A673 (cell line): ENCODE measurements around the gene VMO1. TPM values are rescaled to one million over a fixed set of nuclear protein-coding genes. Genes with fewer than 3 reads are reported as not detected.

ENCODE experiments used
- BruUV-seq: library from RNA; stranded (reverse); fragments of 400-500 nt; replicated peaks from 2 replicates; lab custom pipeline; 2021; lab: Mats Ljungman, UMichigan
- CTCF ChIA-PET: fragments of 300-600 bp; sonication (Branson Sonifier 250); formaldehyde crosslinking; loops from one replicate; lab custom pipeline; 2022; ENCODE audit warnings: antibody characterized with exemption; lab: Charles Lee
- POLR2A ChIA-PET: fragments of 300-600 bp; sonication (Branson Sonifier 250); formaldehyde crosslinking; loops from one replicate; lab custom pipeline; 2022; ENCODE audit warnings: antibody characterized with exemption; ENCODE audit not compliant: low non-redundant PET; lab: Charles Lee
- DNase-seq: peaks from one replicate; pipeline ENCODE4 v3.0.0-alpha.2; 2015; ENCODE audit warnings: low spot score
- H3K27ac ChIP-seq: fragments of 200-600 bp; sonication (generic); 2 replicates; pipeline ENCODE4 v1.5.1; 2016; ENCODE audit warnings: mixed run types, low read depth, mild to moderate bottlenecking, mixed read lengths, antibody characterized with exemption, low read length; ENCODE audit not compliant: poor library complexity, severe bottlenecking
- H3K27me3 ChIP-seq: fragments of 200-600 bp; sonication (generic); replicated peaks from 2 replicates; pipeline ENCODE4 v1.6.1; 2017; ENCODE audit warnings: mixed run types, low read depth, mild to moderate bottlenecking, mixed read lengths, antibody characterized with exemption, low read length; ENCODE audit not compliant: insufficient read depth, poor library complexity
- H3K36me3 ChIP-seq: fragments of 200-600 bp; sonication (generic); 2 replicates; pipeline ENCODE4 v1.6.1; 2016; ENCODE audit warnings: mixed run types, mild to moderate bottlenecking, mixed read lengths, antibody characterized with exemption, low read length; ENCODE audit not compliant: insufficient read depth, poor library complexity, severe bottlenecking
- H3K4me1 ChIP-seq: fragments of 200-600 bp; sonication (generic); 2 replicates; pipeline ENCODE4 v1.6.1; 2017; ENCODE audit warnings: mixed run types, mild to moderate bottlenecking, mixed read lengths, antibody characterized with exemption, low read length; ENCODE audit not compliant: insufficient read depth, poor library complexity, severe bottlenecking
- H3K4me3 ChIP-seq: fragments of 200-600 bp; sonication (generic); 2 replicates; pipeline ENCODE4 v1.5.1; 2016; ENCODE audit warnings: low read depth, mixed run types, mild to moderate bottlenecking, mixed read lengths, low read length; ENCODE audit not compliant: poor library complexity, severe bottlenecking
- H3K9me3 ChIP-seq: fragments of 200-600 bp; sonication (generic); 2 replicates; pipeline ENCODE4 v1.6.1; 2016; ENCODE audit warnings: mixed run types, low read depth, mild to moderate bottlenecking, mixed read lengths, antibody characterized with exemption, low read length; ENCODE audit not compliant: poor library complexity, severe bottlenecking
- EZH2 ChIP-seq: fragments of 200-600 bp; sonication (generic); IDR thresholded peaks from 2 replicates; pipeline ENCODE4 v1.6.1; 2017; ENCODE audit warnings: borderline replicate concordance, low read depth, mild to moderate bottlenecking, mixed read lengths, antibody characterized with exemption, low read length; ENCODE audit not compliant: poor library complexity, severe bottlenecking
- intact Hi-C: fragments of 100-400 bp; cut with micrococcal nuclease; formaldehyde crosslinking; loops from one replicate; pipeline ENCODE4 v1.10.0; 2022; ENCODE audit not compliant: unreplicated experiment
- total RNA-seq: library from RNA; stranded (reverse); gene quantifications from 2 replicates; pipeline ENCODE4 v1.2.3, GENCODE V29; 2021
- TF ChIP-seq, protein P1 (sequence below): fragments of 300-800, 200-600 bp; sonication (generic); conservative IDR thresholded peaks from 2 replicates; pipeline ENCODE4 v1.5.1; 2017; ENCODE audit warnings: low read depth, mild to moderate bottlenecking, antibody characterized with exemption, low read length, moderate library complexity, mixed read lengths

VMO1 gene
- total RNA-seq, 1 experiment from 2014 or later = 28.6 TPM

DNA sequence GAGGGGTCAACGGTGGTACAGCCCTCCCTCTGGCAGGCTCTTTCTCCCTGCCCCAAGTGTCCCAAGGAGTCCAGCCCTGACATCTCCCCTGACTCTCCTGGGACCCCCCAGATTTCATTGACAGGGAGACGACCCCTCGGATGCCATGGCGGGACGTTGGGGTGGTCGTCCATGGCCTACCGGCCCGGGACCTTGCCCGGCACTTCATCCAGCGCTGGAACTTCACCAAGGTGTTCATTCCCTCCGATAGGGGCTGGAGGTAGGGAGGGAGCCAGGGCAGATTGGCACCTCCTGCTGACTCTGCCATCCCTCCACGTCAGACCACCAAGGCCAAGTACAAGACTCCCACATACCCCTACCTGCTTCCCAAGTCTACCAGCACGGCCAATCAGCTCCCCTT is 30.7 kb upstream of the VMO1 start:
- no TSS peak for BruUV-seq
- Histone ChIP-seq H3K27ac (no peak overlapping the region), H3K27me3 (no peaks in the 10 kb centered on the region), H3K4me1 (no peaks in the 10 kb centered on the region), H3K9me3 (no peaks in the 10 kb centered on the region), H3K36me3 (no peaks in the 10 kb centered on the region), H3K4me3 (no peak overlapping the region)
- no peak for TF ChIP-seq EZH2
- TF ChIP-seq, protein P1, sequence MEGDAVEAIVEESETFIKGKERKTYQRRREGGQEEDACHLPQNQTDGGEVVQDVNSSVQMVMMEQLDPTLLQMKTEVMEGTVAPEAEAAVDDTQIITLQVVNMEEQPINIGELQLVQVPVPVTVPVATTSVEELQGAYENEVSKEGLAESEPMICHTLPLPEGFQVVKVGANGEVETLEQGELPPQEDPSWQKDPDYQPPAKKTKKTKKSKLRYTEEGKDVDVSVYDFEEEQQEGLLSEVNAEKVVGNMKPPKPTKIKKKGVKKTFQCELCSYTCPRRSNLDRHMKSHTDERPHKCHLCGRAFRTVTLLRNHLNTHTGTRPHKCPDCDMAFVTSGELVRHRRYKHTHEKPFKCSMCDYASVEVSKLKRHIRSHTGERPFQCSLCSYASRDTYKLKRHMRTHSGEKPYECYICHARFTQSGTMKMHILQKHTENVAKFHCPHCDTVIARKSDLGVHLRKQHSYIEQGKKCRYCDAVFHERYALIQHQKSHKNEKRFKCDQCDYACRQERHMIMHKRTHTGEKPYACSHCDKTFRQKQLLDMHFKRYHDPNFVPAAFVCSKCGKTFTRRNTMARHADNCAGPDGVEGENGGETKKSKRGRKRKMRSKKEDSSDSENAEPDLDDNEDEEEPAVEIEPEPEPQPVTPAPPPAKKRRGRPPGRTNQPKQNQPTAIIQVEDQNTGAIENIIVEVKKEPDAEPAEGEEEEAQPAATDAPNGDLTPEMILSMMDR = no peak
- DNase-seq = no peak
- POLR2A ChIA-PET = no interaction called here
- CTCF ChIA-PET = interaction anchor here (0.7 kb wide), 1 partner anchor 10 kb away, joined by 3 read pairs; no protein-coding TSS in a partner anchor
- intact Hi-C loops = no loop called here

DNA sequence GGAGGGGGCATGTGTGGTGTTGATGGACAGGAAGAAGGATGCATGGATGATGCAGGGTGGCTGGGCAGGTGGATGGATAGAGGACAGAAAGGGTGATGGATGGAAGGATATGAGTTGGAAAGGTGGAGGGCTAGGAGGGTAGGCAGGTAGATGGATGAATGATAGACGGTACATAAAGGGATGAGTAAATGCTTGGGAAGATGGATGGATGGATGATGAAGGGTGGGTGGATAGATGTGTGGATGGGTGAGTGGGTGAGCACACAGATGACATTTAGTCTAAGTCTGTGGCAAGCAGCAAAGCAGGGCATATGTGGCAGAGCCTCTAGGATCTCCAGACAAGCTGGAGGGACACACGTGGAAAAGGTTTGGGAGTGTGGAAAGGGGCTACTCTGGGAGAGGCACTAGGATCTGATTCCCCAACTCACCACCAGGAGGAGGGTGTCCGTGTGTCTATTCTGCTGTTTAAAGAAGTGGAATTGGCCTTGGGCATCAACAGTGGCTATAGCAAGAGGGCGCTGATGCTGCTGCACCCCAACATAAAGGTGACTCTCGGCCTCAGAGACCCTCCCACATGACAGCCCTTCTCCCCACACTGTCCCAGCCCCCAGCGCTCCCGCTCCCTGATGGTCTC is 29.0 kb upstream of the VMO1 start:
- ChIA-PET POLR2A (no interaction called here), CTCF (no interaction called here)
- no peak for DNase-seq
- intact Hi-C loops = no loop called here
- Histone ChIP-seq H3K9me3 (no peaks in the 10 kb centered on the region), H3K27me3 (no peaks in the 10 kb centered on the region), H3K4me1 (no peaks in the 10 kb centered on the region), H3K4me3 (no peak overlapping the region), H3K36me3 (no peaks in the 10 kb centered on the region), H3K27ac (no peak overlapping the region)
- no peak for TF ChIP-seq EZH2
- TF ChIP-seq, protein P1 = peak; percentile 52
- BruUV-seq = no TSS peak

DNA sequence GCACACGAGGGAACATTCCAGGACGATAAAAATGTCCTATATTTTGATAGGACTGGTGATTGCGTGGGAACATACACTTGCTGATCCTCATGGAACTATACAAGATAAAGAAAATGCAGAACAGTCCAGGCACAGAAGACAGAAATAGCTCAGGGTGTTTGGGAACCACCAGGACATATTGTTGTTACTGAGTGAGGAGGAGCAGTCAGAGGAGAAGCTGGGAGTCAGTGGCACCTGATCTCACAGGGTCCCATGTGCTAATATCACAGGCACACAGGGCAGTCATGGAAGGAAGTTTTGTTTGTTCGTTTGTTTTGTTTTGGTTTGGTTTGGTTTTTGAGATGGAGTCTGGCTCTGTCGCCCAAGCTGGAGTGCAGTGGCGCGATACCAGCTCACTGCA is 26.5 kb upstream of the VMO1 start:
- DNase-seq = no peak
- BruUV-seq = no TSS peak
- Histone ChIP-seq H3K36me3 (no peaks in the 10 kb centered on the region), H3K9me3 (no peaks in the 10 kb centered on the region), H3K4me3 (no peak overlapping the region), H3K4me1 (peaks cover 2% of the 10 kb centered on the region), H3K27ac (no peak overlapping the region), H3K27me3 (no peaks in the 10 kb centered on the region)
- TF ChIP-seq EZH2 = no peak
- TF ChIP-seq, protein P1 = no peak
- intact Hi-C loops = no loop called here
- POLR2A ChIA-PET = no interaction called here
- CTCF ChIA-PET = no interaction called here
